NCI-H510A treated with DMSO at 0.1 percent for 48 hours (cell line): ENCODE measurements around the gene HRH4.

Source experiments
- DNase-seq: peaks from one replicate; lab custom pipeline; 2025; lab: John Stamatoyannopoulos, UW

HRH4 gene

GRCh38 chr18:24509435-24509834, 49.0 kb downstream of the HRH4 start:
- DNase-seq = no peak

GRCh38 chr18:24514439-24514838, 54.0 kb downstream of the HRH4 start:
- no peak for DNase-seq

- no peak for DNase-seq
Observed at GRCh38 chr18:24515721-24516120, 55.3 kb downstream of the HRH4 start.

- no peak for DNase-seq
Observed at GRCh38 chr18:24516261-24516660, 55.8 kb downstream of the HRH4 start.

GRCh38 chr18:24517554-24517953, 57.1 kb downstream of the HRH4 start:
- no peak for DNase-seq

- DNase-seq = no peak
Observed at GRCh38 chr18:24518596-24518995, 58.2 kb downstream of the HRH4 start.
